ENCODE data around the gene TRAF3IP3. TPM values are rescaled to one million over a fixed set of nuclear protein-coding genes. Genes with fewer than 3 reads are reported as not detected.

Gene TRAF3IP3
- total and polyA plus RNA-seq, 2 donors (not counting 3 experiments of a cell fraction or from before 2014, with no cell fraction given) = not detected

DNA sequence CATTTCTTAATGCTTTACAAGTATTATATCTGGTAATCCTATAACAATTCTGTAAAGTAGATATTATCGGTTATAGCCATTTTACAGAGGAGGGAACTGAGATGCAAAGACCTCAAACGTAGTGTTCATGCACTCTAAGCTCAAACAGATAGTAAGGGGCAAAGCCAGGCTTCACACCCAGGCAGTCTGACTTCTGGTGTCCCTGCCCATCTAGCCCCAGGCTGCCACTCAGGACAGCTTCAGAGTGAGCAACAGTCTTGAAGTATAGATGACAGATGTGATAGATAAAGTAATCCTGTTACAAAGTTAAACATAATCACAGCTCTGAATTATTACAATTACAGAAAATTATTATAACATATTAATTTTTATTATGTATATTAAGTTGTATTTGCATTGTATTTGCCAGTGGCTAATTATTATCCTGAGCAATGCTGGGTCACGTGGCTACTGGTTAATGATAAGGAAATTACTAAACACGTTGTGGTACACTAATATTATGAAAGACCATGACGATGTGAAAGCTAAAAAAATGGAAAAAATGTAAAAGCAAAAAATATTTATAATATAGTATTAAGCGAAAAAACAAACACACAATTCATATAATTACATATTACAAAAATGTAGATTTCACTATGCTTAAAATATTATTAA is 6.1 kb upstream of the TRAF3IP3 start:
- ChIA-PET CTCF (interaction anchor here (0.8 to 2.8 kb wide), 7 partner anchors 10 to 184 kb away, joined by 3 to 35 read pairs (median 19); no protein-coding TSS in a partner anchor), POLR2A (no interaction called here)
- Histone ChIP-seq H4K20me1 (replicated peaks; ENCODE audit: control insufficient read depth, extremely low read depth, insufficient read depth, low read length) (no peaks in the 10 kb centered on the region), H3K4me3 (replicated peaks in 1 of 3; ENCODE audit: insufficient read depth in 1 of 3, low read depth in 1 of 3, low read length in 3 of 3) (no peak overlapping the region), H3K4me2 (ENCODE audit: insufficient read depth, low read length) (no peak overlapping the region), H3K4me1 (ENCODE audit: control insufficient read depth, extremely low read depth, insufficient read depth, low read length) (no peaks in the 10 kb centered on the region), H3K27me3 (ENCODE audit: control insufficient read depth in 2 of 2, insufficient read depth in 2 of 2, low read length in 2 of 2) (peaks cover 0 to 1% of the 10 kb centered on the region in 2 experiments), H3K9me3 (replicated peaks; ENCODE audit: control insufficient read depth, insufficient read depth, low read length) (no peaks in the 10 kb centered on the region), H3K36me3 (ENCODE audit: control insufficient read depth in 2 of 2, extremely low read depth in 1 of 2, insufficient read depth in 2 of 2, low read length in 2 of 2) (no peaks in the 10 kb centered on the region), H3K79me2 (ENCODE audit: control insufficient read depth, insufficient read depth, low read length) (no peaks in the 10 kb centered on the region), H2AFZ (ENCODE audit: low read depth, low read length) (no peak overlapping the region), H3K9ac (replicated peaks; ENCODE audit: extremely low read depth, insufficient read depth, low read length) (no peak overlapping the region), H3K9me1 (replicated peaks; ENCODE audit: control insufficient read depth, extremely low read depth, insufficient read depth, low read length) (no peaks in the 10 kb centered on the region), H3K27ac (ENCODE audit: insufficient read depth, low read depth, low read length) (no peak overlapping the region)
- BruUV-seq (replicated peaks) = no TSS peak
- intact Hi-C loops (cut with micrococcal nuclease) (loop anchor here (5.0 kb wide), 1 partner anchor 238 kb away; no protein-coding TSS in a partner anchor), dilution Hi-C loops (cut with MboI; ENCODE audit: extremely low pct_ligation_motif_present, low sequenced_read_pairs) (no loop called here)
- TF ChIP-seq MYC (IDR thresholded peaks at IDR 0.05; ENCODE audit: low read depth, low read length) (no peak), JUN (IDR thresholded peaks at IDR 0.05; ENCODE audit: borderline replicate concordance, insufficient read depth, insufficient read length, low read depth) (no peak), GATA2 (IDR thresholded peaks at IDR 0.05; ENCODE audit: insufficient read depth, insufficient read length, low read depth, low read length) (no peak), FOS (IDR thresholded peaks at IDR 0.05; ENCODE audit: borderline replicate concordance, insufficient read depth, low read length) (no peak), POLR2A (IDR thresholded peaks at IDR 0.05; ENCODE audit: low read depth, low read length) (no peak), POLR2AphosphoS5 (IDR thresholded peaks at IDR 0.05; ENCODE audit: insufficient read depth, low read depth, low read length) (no peak), EZH2 (IDR thresholded peaks at IDR 0.05; ENCODE audit: borderline replicate concordance, low read depth, low read length, severe bottlenecking) (no peak)
- TF ChIP-seq, protein P1, sequence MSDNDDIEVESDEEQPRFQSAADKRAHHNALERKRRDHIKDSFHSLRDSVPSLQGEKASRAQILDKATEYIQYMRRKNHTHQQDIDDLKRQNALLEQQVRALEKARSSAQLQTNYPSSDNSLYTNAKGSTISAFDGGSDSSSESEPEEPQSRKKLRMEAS (IDR thresholded peaks at IDR 0.05; ENCODE audit: insufficient read depth, insufficient read length) = no peak
- TF ChIP-seq, protein P2, sequence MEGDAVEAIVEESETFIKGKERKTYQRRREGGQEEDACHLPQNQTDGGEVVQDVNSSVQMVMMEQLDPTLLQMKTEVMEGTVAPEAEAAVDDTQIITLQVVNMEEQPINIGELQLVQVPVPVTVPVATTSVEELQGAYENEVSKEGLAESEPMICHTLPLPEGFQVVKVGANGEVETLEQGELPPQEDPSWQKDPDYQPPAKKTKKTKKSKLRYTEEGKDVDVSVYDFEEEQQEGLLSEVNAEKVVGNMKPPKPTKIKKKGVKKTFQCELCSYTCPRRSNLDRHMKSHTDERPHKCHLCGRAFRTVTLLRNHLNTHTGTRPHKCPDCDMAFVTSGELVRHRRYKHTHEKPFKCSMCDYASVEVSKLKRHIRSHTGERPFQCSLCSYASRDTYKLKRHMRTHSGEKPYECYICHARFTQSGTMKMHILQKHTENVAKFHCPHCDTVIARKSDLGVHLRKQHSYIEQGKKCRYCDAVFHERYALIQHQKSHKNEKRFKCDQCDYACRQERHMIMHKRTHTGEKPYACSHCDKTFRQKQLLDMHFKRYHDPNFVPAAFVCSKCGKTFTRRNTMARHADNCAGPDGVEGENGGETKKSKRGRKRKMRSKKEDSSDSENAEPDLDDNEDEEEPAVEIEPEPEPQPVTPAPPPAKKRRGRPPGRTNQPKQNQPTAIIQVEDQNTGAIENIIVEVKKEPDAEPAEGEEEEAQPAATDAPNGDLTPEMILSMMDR (IDR thresholded peaks at IDR 0.05; ENCODE audit: extremely low read depth in 1 of 2, insufficient read depth in 1 of 2, low read depth in 1 of 2, low read length in 2 of 2) = no peak
- FAIRE-seq = no peak
- DNase-seq (ENCODE audit: low read depth, low spot score) = no peak
